Gastroesophageal sphincter (tissue), 4 donors: ENCODE measurements around the gene TF. TPM values are rescaled to one million over a fixed set of nuclear protein-coding genes. Genes with fewer than 3 reads are reported as not detected.
"Not testable (repeated sequence)": the region's sequence is repeated elsewhere in the genome, so short reads cannot be mapped to it uniquely, and the experiment has no call there.

Experiments used
- ATAC-seq: fragments of 150-250 bp; one replicate; pipeline ENCODE4 v1.9.1; 2016; ENCODE audit warnings: mild to moderate bottlenecking, moderate library complexity
- H3K27ac ChIP-seq, 4 donors: fragments of 200-600 bp; sonication (generic) in 3 of 4; 1 replicate in 3 of 4; 2 replicates in 1 of 4; pipeline ENCODE4 v1.5.1; 2016 to 2019
- H3K27me3 ChIP-seq: fragments of 200-600 bp; sonication (generic); one replicate; pipeline ENCODE4 v1.5.1; 2019
- H3K36me3 ChIP-seq, 2 donors: fragments of 200-600 bp; sonication (generic); one replicate each; pipeline ENCODE4 v1.5.1; 2019; ENCODE audit warnings: control low read depth in 1 of 2
- H3K4me1 ChIP-seq, 3 donors: fragments of 200-600 bp; sonication (generic); 1 replicate in 2 of 3; 2 replicates in 1 of 3; pipeline ENCODE4 v1.5.1; 2016 to 2019; ENCODE audit warnings: control low read depth in 2 of 3
- H3K4me3 ChIP-seq, 2 donors: fragments of 200-600 bp; sonication (generic); one replicate each; pipeline ENCODE4 v1.5.1; 2019; ENCODE audit warnings: mild to moderate bottlenecking in 1 of 2, moderate library complexity in 1 of 2
- H3K9me3 ChIP-seq, 3 donors: fragments of 200-600 bp; sonication (generic); one replicate each; pipeline ENCODE4 v1.5.1; 2017 to 2019; ENCODE audit warnings: control low read depth in 2 of 3
- CTCF ChIP-seq, 4 experiments: fragments of 200-600 bp in 2 of 4; fragments of 450-650 bp in 2 of 4; sonication (generic) in 1 of 4; IDR thresholded peaks; one replicate each; pipeline ENCODE4 v1.5.1; 2017 to 2019; ENCODE audit warnings: antibody characterized with exemption in 4 of 4, mild to moderate bottlenecking in 2 of 4, moderate library complexity in 2 of 4
- EP300 ChIP-seq: sonication (generic); formaldehyde crosslinking; IDR thresholded peaks from one replicate; pipeline ENCODE4 v1.6.1; 2017; ENCODE audit warnings: antibody characterized with exemption, mild to moderate bottlenecking
- POLR2A ChIP-seq, 2 donors: fragments of 450-650 bp; IDR thresholded peaks; one replicate each; pipeline ENCODE4 v1.6.1; 2017; ENCODE audit warnings: antibody characterized with exemption in 2 of 2, mild to moderate bottlenecking in 2 of 2, moderate library complexity in 1 of 2
- POLR2AphosphoS5 ChIP-seq: sonication (generic); formaldehyde crosslinking; IDR thresholded peaks from one replicate; pipeline ENCODE4 v1.6.1; 2017; ENCODE audit warnings: antibody characterized with exemption
- WGBS, 2 donors: methylation state at CpG; one replicate each; pipeline ENCODE4 v1.1.5; 2018; ENCODE audit warnings: low coverage in 1 of 2; 5-methylcytosine and 5-hydroxymethylcytosine counted together
- total RNA-seq, 4 donors: library from RNA; depleted of rRNA; stranded (reverse); fragments of >200 nt; gene quantifications; one replicate each; pipeline ENCODE4 v1.1.0, GENCODE V29; 2016

TF gene
- total RNA-seq, 4 donors from 2014 or later: 0.78 to 12.5 (median 1.2) TPM

- Histone ChIP-seq H3K36me3 (no peaks in the 10 kb centered on the region), H3K27ac (no peak overlapping the region), H3K4me3 (no peak overlapping the region), H3K4me1 (no peaks in the 10 kb centered on the region), H3K9me3 (no peaks in the 10 kb centered on the region), H3K27me3 (no peaks in the 10 kb centered on the region)
- ATAC-seq: no peak
- 92 to 98% methylated on average over 2 to 4 of the region's 5 CpGs for WGBS, 2 donors
- TF ChIP-seq POLR2AphosphoS5: no peak
- no peak for TF ChIP-seq EP300
- no peak for TF ChIP-seq POLR2A (IDR thresholded peaks at IDR 0.05)
- TF ChIP-seq CTCF (IDR thresholded peaks at IDR 0.05): no peak
These were observed 34.2 kb upstream of the TF start for GRCh38 chr3:133712017-133712416.

- 86 to 90% methylated on average over 4 to 5 of the region's 5 CpGs for WGBS, 2 donors
- H3K27me3 ChIP-seq: no peaks in the 10 kb centered on the region
- ATAC-seq: no peak
These were observed 32.8 kb upstream of the TF start for GRCh38 chr3:133713347-133713746.

GRCh38 chr3:133717424-133717823, 28.8 kb upstream of the TF start:
- 66 to 100% methylated on average over 1 to 2 of the region's 3 CpGs for WGBS, 2 donors
- Histone ChIP-seq H3K4me1 (no peaks in the 10 kb centered on the region), H3K9me3 (peaks cover 0 to 40% (median 0%) of the 10 kb centered on the region in 3 donors), H3K27ac (no peak overlapping the region), H3K36me3 (peaks cover 0 to 6% of the 10 kb centered on the region in 2 donors), H3K4me3 (no peak overlapping the region), H3K27me3 (no peaks in the 10 kb centered on the region)
- ATAC-seq: no peak
- TF ChIP-seq CTCF (IDR thresholded peaks at IDR 0.05) (no peak), POLR2AphosphoS5 (no peak), POLR2A (IDR thresholded peaks at IDR 0.05) (no peak), EP300 (no peak)

More at GRCh38 chr3:133713347-133713746, 32.8 kb upstream of the TF start:
- Histone ChIP-seq H3K9me3 (peaks cover 0 to 7% (median 0%) of the 10 kb centered on the region in 3 donors), H3K4me3 (no peak overlapping the region), H3K4me1 (no peaks in the 10 kb centered on the region), H3K36me3 (no peaks in the 10 kb centered on the region), H3K27ac (no peak overlapping the region)
- no peak for TF ChIP-seq CTCF (IDR thresholded peaks at IDR 0.05)
- TF ChIP-seq EP300: no peak
- TF ChIP-seq POLR2AphosphoS5: no peak
- TF ChIP-seq POLR2A (IDR thresholded peaks at IDR 0.05): no peak

GRCh38 chr3:133722935-133723334, 23.3 kb upstream of the TF start:
- Histone ChIP-seq H3K36me3 (peaks cover 0 to 6% of the 10 kb centered on the region in 2 donors), H3K9me3 (peaks cover 0 to 47% (median 2%) of the 10 kb centered on the region in 3 donors), H3K4me1 (no peaks in the 10 kb centered on the region), H3K4me3 (no peak overlapping the region), H3K27ac (no peak overlapping the region), H3K27me3 (no peaks in the 10 kb centered on the region)
- TF ChIP-seq CTCF (IDR thresholded peaks at IDR 0.05) (no peak), POLR2AphosphoS5 (no peak), EP300 (no peak), POLR2A (IDR thresholded peaks at IDR 0.05) (no peak)
- ATAC-seq: no peak

GRCh38 chr3:133730993-133731392, 15.2 kb upstream of the TF start:
- Histone ChIP-seq H3K36me3 (no peaks in the 10 kb centered on the region), H3K27ac (no peak overlapping the region), H3K4me3 (no peak overlapping the region), H3K9me3 (peaks cover 0 to 9% (median 0%) of the 10 kb centered on the region in 3 donors), H3K27me3 (no peaks in the 10 kb centered on the region), H3K4me1 (no peaks in the 10 kb centered on the region)
- no peak for ATAC-seq
- TF ChIP-seq EP300 (no peak), CTCF (IDR thresholded peaks at IDR 0.05) (no peak), POLR2AphosphoS5 (no peak), POLR2A (IDR thresholded peaks at IDR 0.05) (no peak)

GRCh38 chr3:133732231-133732630, 14.0 kb upstream of the TF start:
- H3K9me3 ChIP-seq: not testable (repeated sequence)
- WGBS, 2 donors: 74 to 92% methylated on average over 2 to 6 of the region's 6 CpGs

More at GRCh38 chr3:133732231-133732630, 14.0 kb upstream of the TF start:
- H3K4me3 ChIP-seq, ATAC-seq, H3K36me3 ChIP-seq, H3K27ac ChIP-seq, H3K4me1 ChIP-seq, H3K27me3 ChIP-seq: not testable (repeated sequence)
